HepG2 (cell line): ENCODE results near the gene AUTS2. TPM values are rescaled to one million over a fixed set of nuclear protein-coding genes. Genes with fewer than 3 reads are reported as not detected.

Experiments used
- ATAC-seq: fragments of 200-7000 bp; cut with Tn5 transposase; 3 replicates; pipeline ENCODE4 v1.9.1; 2020; ENCODE audit warnings: mild to moderate bottlenecking, moderate library complexity
- BruUV-seq: library from RNA; stranded (reverse); fragments of 400-500 nt; replicated peaks from 2 replicates; lab custom pipeline; 2021; lab: Mats Ljungman, UMichigan
- CTCF ChIA-PET: fragments of 300-600 bp; formaldehyde crosslinking; extraction: SDS; loops from one replicate; lab custom pipeline; 2021; ENCODE audit warnings: low total read pairs, inconsistent platforms, low intra/inter-chr PET ratio; lab: Yijun Ruan, JAX
- POLR2A ChIA-PET: fragments of 350-600 bp; sonication (Branson Sonifier 250); formaldehyde crosslinking; loops from one replicate; lab custom pipeline; 2020; ENCODE audit warnings: antibody characterized with exemption, inconsistent platforms; lab: Yijun Ruan, JAX
- DNase-seq: peaks from one replicate; pipeline ENCODE4 v3.0.0-alpha.2; 2015; ENCODE audit warnings: low spot score
- FAIRE-seq: peaks from 3 replicates; lab custom pipeline; 2011; peaks lifted over from hg19 to GRCh38; lab: Jason Lieb, UNC
- H2AFZ ChIP-seq: one replicate; pipeline ENCODE4 v1.6.1; 2011; ENCODE audit warnings: low read length, inconsistent platforms
- H3K27ac ChIP-seq: fragments of 300-600 bp; 3 replicates; pipeline ENCODE4 v1.8.0; 2011; ENCODE audit warnings: mixed run types, mild to moderate bottlenecking, mixed read lengths, low read length, inconsistent platforms; ENCODE audit not compliant: insufficient read depth; ENCODE audit errors: extremely low read length
- H3K27me3 ChIP-seq, 2 experiments: fragments of 200-600 bp in 1 of 2; 2 replicates in 1 of 2; 3 replicates in 1 of 2; pipeline versions ENCODE4 v1.6.0 to v1.8.0; 2011; ENCODE audit warnings: low read length in 2 of 2, mild to moderate bottlenecking in 2 of 2, moderate library complexity in 2 of 2, inconsistent platforms in 1 of 2; ENCODE audit not compliant: insufficient read depth in 2 of 2, control insufficient read depth in 1 of 2
- H3K36me3 ChIP-seq, 2 experiments: fragments of 200-600 bp in 1 of 2; replicated peaks in 1 of 2; 2 replicates in 1 of 2; 3 replicates in 1 of 2; pipeline versions ENCODE4 v1.5.1 to v1.8.0; 2011; ENCODE audit warnings: low read length in 2 of 2, inconsistent platforms in 1 of 2; ENCODE audit not compliant: insufficient read depth in 2 of 2, control insufficient read depth in 1 of 2
- H3K4me1 ChIP-seq: 2 replicates; pipeline ENCODE4 v1.5.1; 2012; ENCODE audit warnings: low read length, inconsistent platforms; ENCODE audit not compliant: insufficient read depth
- H3K4me2 ChIP-seq: 2 replicates; pipeline ENCODE4 v1.6.0; 2011; ENCODE audit warnings: low read depth, low read length, inconsistent platforms
- H3K4me3 ChIP-seq, 3 experiments: fragments of 200-600 bp in 1 of 3; sonication (generic), shearing (Covaris generic) in 1 of 3; replicated peaks in 1 of 3; 2 replicates each; pipeline ENCODE4 v1.5.1; 2011 to 2016; ENCODE audit warnings: low read length in 3 of 3, inconsistent platforms in 2 of 3, low read depth in 2 of 3, mild to moderate bottlenecking in 2 of 3, control low read depth in 1 of 3, mixed read lengths in 1 of 3; ENCODE audit not compliant: insufficient read depth in 1 of 3
- H3K79me2 ChIP-seq: one replicate; pipeline ENCODE4 v1.6.1; 2011; ENCODE audit warnings: low read length, inconsistent platforms; ENCODE audit not compliant: insufficient read depth
- H3K9ac ChIP-seq: 2 replicates; pipeline ENCODE4 v1.6.0; 2011; ENCODE audit warnings: mild to moderate bottlenecking, low read depth, low read length, inconsistent platforms; ENCODE audit not compliant: insufficient read depth
- H3K9me3 ChIP-seq: 2 replicates; pipeline ENCODE4 v1.5.1; 2012; ENCODE audit warnings: mild to moderate bottlenecking, low read length
- H4K20me1 ChIP-seq: 2 replicates; pipeline ENCODE4 v1.6.0; 2011; ENCODE audit warnings: inconsistent platforms, mild to moderate bottlenecking, low read length, moderate library complexity; ENCODE audit not compliant: insufficient read depth
- CBFB ChIP-seq: sonication (generic); formaldehyde crosslinking; IDR thresholded peaks from 2 replicates; pipeline ENCODE4 v1.4.0; 2020; ENCODE audit warnings: missing genetic modification reagents
- FOXA1 ChIP-seq, 2 experiments: fragments of 450-650 bp in 1 of 2; sonication (generic) in 1 of 2; formaldehyde crosslinking in 1 of 2; IDR thresholded peaks; 2 replicates each; pipeline versions ENCODE4 v1.4.0 to v1.6.1; 2016 to 2020; ENCODE audit warnings: missing genetic modification reagents in 1 of 2
- GPN1 ChIP-seq: sonication (generic); formaldehyde crosslinking; IDR thresholded peaks from 2 replicates; pipeline ENCODE4 v1.5.1; 2020; ENCODE audit warnings: missing genetic modification reagents, borderline replicate concordance
- PLSCR1 ChIP-seq: sonication (generic); formaldehyde crosslinking; IDR thresholded peaks from 2 replicates; pipeline ENCODE4 v1.5.0; 2020; ENCODE audit warnings: missing genetic modification reagents, mild to moderate bottlenecking, borderline replicate concordance
- RAD51 ChIP-seq: fragments of 450-650 bp; IDR thresholded peaks from 2 replicates; pipeline ENCODE4 v1.6.1; 2016; ENCODE audit warnings: borderline replicate concordance
- RARA ChIP-seq: IDR thresholded peaks from 2 replicates; pipeline ENCODE4 v1.6.1; 2016; ENCODE audit warnings: missing genetic modification reagents, missing compliant biosample characterization
- SPEN ChIP-seq: sonication (generic); formaldehyde crosslinking; IDR thresholded peaks from 2 replicates; pipeline ENCODE4 v1.5.1; 2020; ENCODE audit warnings: low read depth, mild to moderate bottlenecking, missing genetic modification reagents
- TBP ChIP-seq: sonication (generic); formaldehyde crosslinking; IDR thresholded peaks from 2 replicates; pipeline ENCODE4 v1.5.0; 2020; ENCODE audit warnings: missing genetic modification reagents
- THYN1 ChIP-seq: sonication (generic); formaldehyde crosslinking; IDR thresholded peaks from 2 replicates; pipeline ENCODE4 v1.8.1; 2023; ENCODE audit warnings: low read depth, mild to moderate bottlenecking, moderate library complexity, missing genetic modification reagents, borderline replicate concordance
- ZBTB10 ChIP-seq: sonication (generic); formaldehyde crosslinking; IDR thresholded peaks from 2 replicates; pipeline ENCODE4 v1.4.0; 2020; ENCODE audit warnings: missing genetic modification reagents, borderline replicate concordance
- ZNF232 ChIP-seq: sonication (generic); formaldehyde crosslinking; IDR thresholded peaks from 2 replicates; pipeline ENCODE4 v1.4.0; 2020; ENCODE audit warnings: missing genetic modification reagents, borderline replicate concordance
- ZNF337 ChIP-seq: sonication (generic); formaldehyde crosslinking; IDR thresholded peaks from 2 replicates; pipeline ENCODE4 v1.5.1; 2020; ENCODE audit warnings: missing genetic modification reagents, low read depth, mild to moderate bottlenecking, borderline replicate concordance
- ZNF564 ChIP-seq: sonication (generic); formaldehyde crosslinking; IDR thresholded peaks from 2 replicates; pipeline ENCODE4 v1.8.1; 2023; ENCODE audit warnings: mild to moderate bottlenecking, missing genetic modification reagents
- ZNF784 ChIP-seq: sonication (generic); formaldehyde crosslinking; IDR thresholded peaks from 2 replicates; pipeline ENCODE4 v1.5.1; 2020; ENCODE audit warnings: missing genetic modification reagents, mild to moderate bottlenecking, borderline replicate concordance
- whole genome bisulfite sequencing: methylation state at CpG from one replicate; pipeline ENCODE4 v1.1.6; 2017; ENCODE audit warnings: low lambda C conversion rate; 5-methylcytosine and 5-hydroxymethylcytosine counted together
- in situ Hi-C: cut with HindIII; loops from 2 replicates; pipeline ENCODE4 v1.10.0; 2017; ENCODE audit warnings: low pct_unique_long_range_greater_than_20kb; ENCODE audit not compliant: extremely low pct_ligation_motif_present
- intact Hi-C: fragments of 100-400 bp; cut with micrococcal nuclease; formaldehyde crosslinking; loops from one replicate; pipeline ENCODE4 v1.10.0; 2022; ENCODE audit not compliant: unreplicated experiment
- polyA plus RNA-seq, 8 experiments: library from polyadenylated mRNA; depleted of rRNA in 3 of 8; stranded (reverse) in 7 of 8; unstranded in 1 of 8; fragments of >200 nt; fragmentation: Illumina TruSeq in 4 of 8; extraction: Trizol in 4 of 8; gene quantifications; 2 replicates each; pipeline versions ENCODE4 v1.2.1 to v1.2.3, GENCODE V29; 2011 to 2016; ENCODE audit warnings: low read depth in 4 of 8, missing spikeins in 1 of 8, mixed read lengths in 1 of 8; ENCODE audit not compliant: insufficient read depth in 1 of 8
- total RNA-seq, 5 experiments: library from RNA; depleted of rRNA; stranded (reverse); fragments of >200 nt; fragmentation: Illumina TruSeq; extraction: Trizol; gene quantifications; 2 replicates each; pipeline ENCODE4 v1.2.3, GENCODE V29; 2016; ENCODE audit warnings: low read depth in 1 of 5

The AUTS2 gene
- total and polyA plus RNA-seq, 2 of the 13 experiments (the other 11 are each of a cell fraction or from before 2014, with no cell fraction given), result 0.38 TPM; not detected in 1

GRCh38 chr7:70599446-70600190 lies 1001.3 kb downstream of the AUTS2 start:
- in situ Hi-C loops, result no loop called here
- no peak overlapping the region for H2AFZ ChIP-seq
- DNase-seq, result no peak
- WGBS, result 33% methylated on average over 3 of the region's 5 CpGs
- peaks cover 0 to 22% of the 10 kb centered on the region in 2 experiments; a peak in 2 of 5 replicates for H3K27me3 ChIP-seq
- no peaks in the 10 kb centered on the region for H3K4me1 ChIP-seq
- no peaks in the 10 kb centered on the region for H3K36me3 ChIP-seq
- FAIRE-seq, result no peak
- no peak for ATAC-seq
- no TSS peak for BruUV-seq
- H3K9me3 ChIP-seq, result no peaks in the 10 kb centered on the region
- no peak overlapping the region for H3K9ac ChIP-seq
- H3K4me2 ChIP-seq, result no peak overlapping the region
- H3K79me2 ChIP-seq, result no peaks in the 10 kb centered on the region
- ChIA-PET POLR2A (no interaction called here), CTCF (no interaction called here)
- TF ChIP-seq RARA, result no peak
- no peak for TF ChIP-seq ZNF564
- no peak for TF ChIP-seq RAD51
- TF ChIP-seq ZNF232 (CRISPR knock-in tag), result no peak
- TF ChIP-seq ZNF337 (CRISPR knock-in tag), result no peak
- TF ChIP-seq FOXA1 (IDR thresholded peaks at IDR 0.05), result no peak
- TF ChIP-seq FOXA1 (CRISPR knock-in tag; IDR thresholded peaks at IDR 0.05), result no peak
- TF ChIP-seq GPN1 (CRISPR knock-in tag), result no peak
- no peak for TF ChIP-seq TBP (CRISPR knock-in tag)
- H3K4me3 ChIP-seq, result no peak overlapping the region
- no peak overlapping the region for H3K27ac ChIP-seq
- no peaks in the 10 kb centered on the region for H4K20me1 ChIP-seq
- intact Hi-C loops, result no loop called here

GRCh38 chr7:70600993-70601392 lies 1002.7 kb downstream of the AUTS2 start:
- Histone ChIP-seq H4K20me1 (no peaks in the 10 kb centered on the region), H3K4me3 (no peak overlapping the region), H2AFZ (no peak overlapping the region), H3K27me3 (peaks cover 0 to 12% of the 10 kb centered on the region in 2 experiments; a peak in 2 of 5 replicates), H3K79me2 (no peaks in the 10 kb centered on the region), H3K9ac (no peak overlapping the region), H3K27ac (no peak overlapping the region), H3K4me2 (no peak overlapping the region), H3K4me1 (no peaks in the 10 kb centered on the region), H3K36me3 (no peaks in the 10 kb centered on the region), H3K9me3 (no peaks in the 10 kb centered on the region)
- no peak for DNase-seq
- ChIA-PET CTCF (no interaction called here), POLR2A (no interaction called here)
- in situ Hi-C loops (no loop called here), intact Hi-C loops (no loop called here)
- WGBS, result 95% methylated on average over 1 of the region's 1 CpG
- no peak for FAIRE-seq
- no peak for ATAC-seq
- no TSS peak for BruUV-seq
- no peak for TF ChIP-seq SPEN
- TF ChIP-seq ZBTB10 (CRISPR knock-in tag), result no peak
- no peak for TF ChIP-seq PLSCR1 (CRISPR knock-in tag)
- no peak for TF ChIP-seq ZNF784 (CRISPR knock-in tag)
- TF ChIP-seq THYN1 (CRISPR knock-in tag), result no peak
- no peak for TF ChIP-seq CBFB
